ENCODE measurements around the gene RRP1B. TPM values are rescaled to one million over a fixed set of nuclear protein-coding genes. Genes with fewer than 3 reads are reported as not detected.

The RRP1B gene
- total RNA-seq, 3 donors from 2014 or later = 11.1 to 22.5 (median 14.8) TPM

GRCh38 chr21:43626390-43626789, 33.0 kb upstream of the RRP1B start:
- H3K36me3 ChIP-seq (ENCODE audit: low read depth) = no peaks in the 10 kb centered on the region
- H3K4me1 ChIP-seq (ENCODE audit: low read depth) = no peaks in the 10 kb centered on the region
- intact Hi-C loops (cut with DNase I, micrococcal nuclease) = no loop called here
- TF ChIP-seq CTCF (IDR thresholded peaks at IDR 0.05) = no peak
- H3K9me3 ChIP-seq = peaks cover 9% of the 10 kb centered on the region
- no peak for DNase-seq
- no peak for ATAC-seq
- H3K4me3 ChIP-seq = no peak overlapping the region

GRCh38 chr21:43627527-43627926, 31.8 kb upstream of the RRP1B start:
- H3K36me3 ChIP-seq (ENCODE audit: low read depth) = no peaks in the 10 kb centered on the region
- H3K4me1 ChIP-seq (ENCODE audit: low read depth) = no peaks in the 10 kb centered on the region
- intact Hi-C loops (cut with DNase I, micrococcal nuclease) = no loop called here
- ATAC-seq (peak; percentile 69), DNase-seq (no peak)
- no peak for TF ChIP-seq CTCF (IDR thresholded peaks at IDR 0.05)
- H3K9me3 ChIP-seq = peaks cover 7% of the 10 kb centered on the region
- H3K4me3 ChIP-seq = no peak overlapping the region

- no peak for ATAC-seq
- Histone ChIP-seq H3K4me3 (no peak overlapping the region), H3K9me3 (peaks cover 5% of the 10 kb centered on the region), H3K4me1 (ENCODE audit: low read depth) (no peaks in the 10 kb centered on the region), H3K36me3 (ENCODE audit: low read depth) (no peaks in the 10 kb centered on the region)
- no peak for TF ChIP-seq CTCF (IDR thresholded peaks at IDR 0.05)
- no peak for DNase-seq
- intact Hi-C loops (cut with DNase I, micrococcal nuclease) = no loop called here
Observed at GRCh38 chr21:43631411-43632107, 27.8 kb upstream of the RRP1B start.

GRCh38 chr21:43632373-43632905, 26.9 kb upstream of the RRP1B start:
- no peaks in the 10 kb centered on the region for H3K36me3 ChIP-seq (ENCODE audit: low read depth)
- no peak overlapping the region for H3K4me3 ChIP-seq
- intact Hi-C loops (cut with DNase I, micrococcal nuclease) = no loop called here
- ATAC-seq = no peak
- H3K4me1 ChIP-seq (ENCODE audit: low read depth) = no peaks in the 10 kb centered on the region
- TF ChIP-seq CTCF (IDR thresholded peaks at IDR 0.05) = no peak
- peaks cover 5% of the 10 kb centered on the region for H3K9me3 ChIP-seq
- no peak for DNase-seq

GRCh38 chr21:43634618-43635017, 24.7 kb upstream of the RRP1B start:
- intact Hi-C loops (cut with DNase I, micrococcal nuclease) = no loop called here
- ATAC-seq (no peak), DNase-seq (no peak)
- H3K36me3 ChIP-seq (ENCODE audit: low read depth) = no peaks in the 10 kb centered on the region
- no peak overlapping the region for H3K4me3 ChIP-seq
- no peaks in the 10 kb centered on the region for H3K9me3 ChIP-seq
- TF ChIP-seq CTCF (IDR thresholded peaks at IDR 0.05) = no peak
- no peaks in the 10 kb centered on the region for H3K4me1 ChIP-seq (ENCODE audit: low read depth)

Data from mucosa of descending colon (tissue), 3 donors.